ENCODE data around the gene PLAAT1. TPM values are rescaled to one million over a fixed set of nuclear protein-coding genes. Genes with fewer than 3 reads are reported as not detected.

PLAAT1 gene
- total and polyA plus RNA-seq, 7 donors, result 0.16 to 3.3 (median 1.2) TPM; not detected in 3

DNA sequence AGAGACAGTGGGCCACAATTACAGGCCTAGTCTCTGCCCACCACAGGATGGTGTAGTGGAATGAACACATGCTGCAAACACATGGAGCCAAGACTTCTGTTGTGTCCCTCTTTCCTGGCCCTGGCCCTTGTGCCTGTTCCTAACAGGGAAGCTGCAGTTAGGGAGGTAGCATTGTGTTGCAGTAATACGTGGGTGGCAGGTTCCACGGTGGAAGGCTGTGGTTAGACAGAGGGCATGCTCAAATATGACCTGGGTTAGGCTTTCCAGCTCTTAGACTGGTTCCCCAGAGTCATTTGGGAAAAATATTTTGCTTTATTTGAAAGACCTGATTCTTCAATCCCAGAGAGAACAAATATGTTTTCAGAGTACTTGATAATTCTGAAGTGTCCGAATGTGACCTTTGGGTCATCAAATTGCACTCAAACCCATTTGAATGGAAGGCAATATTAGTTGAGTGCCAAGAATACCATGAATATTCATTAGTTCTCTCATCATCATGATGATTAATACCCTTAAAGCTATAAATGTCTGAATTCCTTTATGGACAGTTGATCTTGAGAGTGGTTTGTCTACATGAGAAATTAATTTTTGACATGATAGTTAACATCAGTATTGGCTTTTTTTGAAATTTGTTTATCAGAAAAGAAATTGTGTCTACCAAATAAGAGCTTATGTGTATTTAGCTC, 28.5 kb downstream of the PLAAT1 start:
- TF ChIP-seq POLR2A (IDR thresholded peaks at IDR 0.05), result no peak
- no peak for TF ChIP-seq POLR2AphosphoS5 (IDR thresholded peaks at IDR 0.05)
- no peak for TF ChIP-seq EP300 (IDR thresholded peaks at IDR 0.05)
- TF ChIP-seq, protein P1, sequence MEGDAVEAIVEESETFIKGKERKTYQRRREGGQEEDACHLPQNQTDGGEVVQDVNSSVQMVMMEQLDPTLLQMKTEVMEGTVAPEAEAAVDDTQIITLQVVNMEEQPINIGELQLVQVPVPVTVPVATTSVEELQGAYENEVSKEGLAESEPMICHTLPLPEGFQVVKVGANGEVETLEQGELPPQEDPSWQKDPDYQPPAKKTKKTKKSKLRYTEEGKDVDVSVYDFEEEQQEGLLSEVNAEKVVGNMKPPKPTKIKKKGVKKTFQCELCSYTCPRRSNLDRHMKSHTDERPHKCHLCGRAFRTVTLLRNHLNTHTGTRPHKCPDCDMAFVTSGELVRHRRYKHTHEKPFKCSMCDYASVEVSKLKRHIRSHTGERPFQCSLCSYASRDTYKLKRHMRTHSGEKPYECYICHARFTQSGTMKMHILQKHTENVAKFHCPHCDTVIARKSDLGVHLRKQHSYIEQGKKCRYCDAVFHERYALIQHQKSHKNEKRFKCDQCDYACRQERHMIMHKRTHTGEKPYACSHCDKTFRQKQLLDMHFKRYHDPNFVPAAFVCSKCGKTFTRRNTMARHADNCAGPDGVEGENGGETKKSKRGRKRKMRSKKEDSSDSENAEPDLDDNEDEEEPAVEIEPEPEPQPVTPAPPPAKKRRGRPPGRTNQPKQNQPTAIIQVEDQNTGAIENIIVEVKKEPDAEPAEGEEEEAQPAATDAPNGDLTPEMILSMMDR (IDR thresholded peaks at IDR 0.05), result no peak
- Histone ChIP-seq H3K9me3 (no peaks in the 10 kb centered on the region), H3K4me3 (no peak overlapping the region), H3K4me1 (no peaks in the 10 kb centered on the region), H3K36me3 (no peaks in the 10 kb centered on the region), H3K27ac (no peak overlapping the region), H3K27me3 (no peaks in the 10 kb centered on the region)
- intact Hi-C loops (cut with DNase I), result no loop called here
- no peak for DNase-seq
- WGBS, 2 donors, result 80 to 86% methylated on average over 3 of the region's 3 CpGs

DNA sequence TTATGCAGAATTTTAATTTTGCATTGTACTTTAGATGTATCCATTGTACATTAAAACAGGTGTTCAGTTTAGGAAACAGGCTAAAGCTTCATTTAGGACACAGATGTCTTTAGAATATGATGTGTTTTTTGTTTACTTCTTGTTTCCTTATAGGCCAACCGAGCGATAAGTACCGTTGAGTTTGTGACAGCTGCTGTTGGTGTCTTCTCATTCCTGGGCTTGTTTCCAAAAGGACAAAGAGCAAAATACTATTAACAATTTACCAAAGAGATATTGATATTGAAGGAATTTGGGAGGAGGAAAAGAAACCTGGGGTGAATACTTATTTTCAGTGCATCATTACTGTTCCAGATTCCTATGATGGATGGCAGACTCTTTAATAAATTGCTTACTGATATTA, 29.4 kb downstream of the PLAAT1 start:
- Histone ChIP-seq H3K27me3 (no peaks in the 10 kb centered on the region), H3K4me1 (no peaks in the 10 kb centered on the region), H3K4me3 (no peak overlapping the region), H3K27ac (no peak overlapping the region), H3K9me3 (no peaks in the 10 kb centered on the region), H3K36me3 (no peaks in the 10 kb centered on the region)
- DNase-seq, result no peak
- intact Hi-C loops (cut with DNase I), result no loop called here
- 17 to 60% methylated on average over 3 of the region's 3 CpGs for WGBS, 2 donors
- TF ChIP-seq, protein P1 (IDR thresholded peaks at IDR 0.05), result no peak
- no peak for TF ChIP-seq POLR2AphosphoS5 (IDR thresholded peaks at IDR 0.05)

DNA sequence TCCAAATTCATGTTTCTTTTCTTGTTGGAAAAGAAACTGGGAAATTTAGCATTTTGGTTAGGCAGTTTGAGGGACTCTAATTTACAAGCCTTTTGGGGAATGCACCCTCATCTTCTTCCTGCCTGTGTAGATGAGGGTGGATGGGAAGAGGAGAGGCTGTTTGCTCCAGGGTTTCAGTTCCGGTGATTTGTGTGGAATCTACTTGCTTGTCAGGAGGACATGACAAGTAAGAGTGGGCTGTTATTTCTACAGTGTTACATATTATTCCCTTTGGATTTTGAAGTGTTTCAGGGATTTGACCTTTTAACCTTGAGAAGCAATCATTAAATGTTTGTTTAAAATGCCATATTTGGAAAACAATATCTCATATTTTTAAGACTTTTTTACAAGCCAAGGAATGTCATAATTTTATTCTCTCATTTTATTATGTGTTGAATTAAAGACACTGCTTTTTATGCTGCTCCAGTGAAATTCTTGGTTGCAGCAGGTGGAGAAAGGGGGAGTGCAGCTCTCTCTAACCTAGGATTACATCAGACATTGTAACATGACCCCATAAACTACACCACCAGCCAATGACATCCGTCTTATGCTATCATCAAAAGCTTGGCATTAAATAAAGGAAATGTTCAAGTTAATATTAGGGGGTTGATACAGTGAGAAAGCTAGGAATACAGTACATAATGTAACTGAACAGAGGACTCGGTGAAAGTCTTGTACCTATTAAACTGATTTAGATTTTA, 30.2 kb downstream of the PLAAT1 start:
- WGBS, 2 donors, result 81 to 86% methylated on average over 3 of the region's 3 CpGs
- H3K4me3 ChIP-seq, result no peak overlapping the region

DNA sequence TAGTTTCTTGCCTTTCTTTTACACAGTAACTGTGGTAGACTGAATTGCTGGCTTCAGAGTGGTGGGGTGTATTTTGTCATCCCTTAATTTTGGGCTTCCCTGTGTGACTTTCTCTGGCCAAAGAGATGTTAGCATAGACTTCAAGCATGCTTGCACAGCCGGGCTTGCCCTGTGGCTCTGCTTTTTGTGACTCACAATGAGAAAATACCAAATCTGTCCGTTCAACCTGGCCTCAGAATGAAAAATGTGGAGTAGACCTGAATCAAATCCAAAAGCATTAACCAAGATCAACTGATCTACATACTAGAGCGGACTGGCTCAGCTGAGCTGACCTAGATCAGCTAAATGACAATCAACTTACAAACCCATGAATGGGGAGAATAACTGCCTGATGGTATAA, 51.4 kb downstream of the PLAAT1 start:
- intact Hi-C loops (cut with DNase I), result no loop called here
- Histone ChIP-seq H3K4me3 (no peak overlapping the region), H3K36me3 (no peaks in the 10 kb centered on the region), H3K9me3 (peaks cover 0 to 6% (median 0%) of the 10 kb centered on the region in 4 donors), H3K27ac (no peak overlapping the region), H3K27me3 (no peaks in the 10 kb centered on the region), H3K4me1 (no peaks in the 10 kb centered on the region)
- no peak for DNase-seq
- TF ChIP-seq, protein P1 (IDR thresholded peaks at IDR 0.05), result no peak
- TF ChIP-seq POLR2AphosphoS5 (IDR thresholded peaks at IDR 0.05), result no peak
- no peak for TF ChIP-seq POLR2A (IDR thresholded peaks at IDR 0.05)
- no peak for TF ChIP-seq EP300 (IDR thresholded peaks at IDR 0.05)
- WGBS, 2 donors, result 74% methylated on average over 3 of the region's 3 CpGs

More for the DNA sequence above, 30.2 kb downstream of the PLAAT1 start:
- Histone ChIP-seq H3K4me1 (no peaks in the 10 kb centered on the region), H3K27ac (no peak overlapping the region), H3K27me3 (no peaks in the 10 kb centered on the region), H3K9me3 (no peaks in the 10 kb centered on the region), H3K36me3 (no peaks in the 10 kb centered on the region)
- intact Hi-C loops (cut with DNase I), result no loop called here
- DNase-seq, result no peak
- TF ChIP-seq POLR2AphosphoS5 (IDR thresholded peaks at IDR 0.05) (no peak), EP300 (IDR thresholded peaks at IDR 0.05) (no peak), POLR2A (IDR thresholded peaks at IDR 0.05) (no peak)
- TF ChIP-seq, protein P1 (IDR thresholded peaks at IDR 0.05), result no peak
